Thymus (tissue), 11 donors: ENCODE data around the gene PRKCB. TPM values are rescaled to one million over a fixed set of nuclear protein-coding genes. Genes with fewer than 3 reads are reported as not detected.

ENCODE experiments used
- DNase-seq, 9 donors: peaks; one replicate each; pipeline ENCODE4 v3.0.0-alpha.2; 2013; ENCODE audit warnings: low spot score in 9 of 9, low read depth in 6 of 9, missing footprints in 1 of 9
- H3K27ac ChIP-seq, 2 donors: one replicate each; pipeline ENCODE4 v1.5.1; 2013; ENCODE audit warnings: control low read depth in 1 of 2, low read depth in 1 of 2, low read length in 1 of 2, mild to moderate bottlenecking in 1 of 2, moderate library complexity in 1 of 2
- H3K27me3 ChIP-seq, 2 donors: one replicate each; pipeline ENCODE4 v1.5.1; 2013; ENCODE audit warnings: low read length in 1 of 2; ENCODE audit not compliant: control insufficient read depth in 2 of 2, insufficient read depth in 1 of 2
- H3K36me3 ChIP-seq, 2 donors: one replicate each; pipeline ENCODE4 v1.5.1; 2013; ENCODE audit warnings: low read length in 1 of 2, mild to moderate bottlenecking in 1 of 2, moderate library complexity in 1 of 2; ENCODE audit not compliant: control insufficient read depth in 2 of 2, insufficient read depth in 2 of 2
- H3K4me1 ChIP-seq, 2 donors: one replicate each; pipeline ENCODE4 v1.5.1; 2013; ENCODE audit warnings: low read length in 2 of 2; ENCODE audit not compliant: control insufficient read depth in 2 of 2, insufficient read depth in 2 of 2
- H3K4me3 ChIP-seq, 2 donors: one replicate each; pipeline ENCODE4 v1.5.1; 2013; ENCODE audit warnings: low read length in 2 of 2, control low read depth in 1 of 2, mild to moderate bottlenecking in 1 of 2
- H3K9me3 ChIP-seq, 2 donors: one replicate each; pipeline ENCODE4 v1.5.1; 2013; ENCODE audit warnings: low read length in 1 of 2, mild to moderate bottlenecking in 1 of 2; ENCODE audit not compliant: control insufficient read depth in 2 of 2, insufficient read depth in 1 of 2
- WGBS: extraction: QIAGEN DNeasy Blood & Tissue Kit; methylation state at CpG from one replicate; pipeline ENCODE4 v1.1.7; 2013; 5-methylcytosine and 5-hydroxymethylcytosine counted together
- polyA plus RNA-seq: library from polyadenylated mRNA; stranded (reverse); fragments of 200-250 nt; gene quantifications from one replicate; pipeline ENCODE4 v1.2.3, GENCODE V29; 2013
- total RNA-seq: library from RNA; stranded (reverse); fragments of 120-200 nt; gene quantifications from one replicate; pipeline ENCODE4 v1.2.4, GENCODE V29; 2013
- donor health status: healthy.

The PRKCB gene
- total and polyA plus RNA-seq, 2 donors: 21.9 to 57.4 TPM

DNA sequence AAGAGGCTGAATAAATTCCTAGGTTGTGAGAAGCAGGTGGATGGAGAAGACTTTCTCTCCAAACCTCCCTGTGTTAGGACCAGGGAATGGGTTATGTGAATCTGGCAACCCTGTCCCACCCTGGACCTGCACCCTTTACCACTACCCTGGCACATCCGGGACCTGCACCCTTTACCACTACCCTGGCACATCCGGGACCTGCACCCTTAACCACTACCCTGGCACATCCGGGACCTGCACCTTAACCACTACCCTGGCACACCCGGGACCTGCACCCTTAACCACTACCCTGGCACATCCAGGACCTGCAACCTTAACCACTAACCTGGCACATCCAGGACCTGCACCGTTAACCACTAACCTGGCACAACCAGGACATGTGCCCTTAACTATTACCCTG, 213.3 kb downstream of the PRKCB start:
- H3K9me3 ChIP-seq: no peaks in the 10 kb centered on the region
- H3K27ac ChIP-seq: no peak overlapping the region
- no peaks in the 10 kb centered on the region for H3K4me1 ChIP-seq
- H3K27me3 ChIP-seq: no peaks in the 10 kb centered on the region
- no peak for DNase-seq
- H3K36me3 ChIP-seq: peaks cover 11 to 17% of the 10 kb centered on the region in 2 donors
- 94% methylated on average over 5 of the region's 5 CpGs for WGBS
- no peak overlapping the region for H3K4me3 ChIP-seq

DNA sequence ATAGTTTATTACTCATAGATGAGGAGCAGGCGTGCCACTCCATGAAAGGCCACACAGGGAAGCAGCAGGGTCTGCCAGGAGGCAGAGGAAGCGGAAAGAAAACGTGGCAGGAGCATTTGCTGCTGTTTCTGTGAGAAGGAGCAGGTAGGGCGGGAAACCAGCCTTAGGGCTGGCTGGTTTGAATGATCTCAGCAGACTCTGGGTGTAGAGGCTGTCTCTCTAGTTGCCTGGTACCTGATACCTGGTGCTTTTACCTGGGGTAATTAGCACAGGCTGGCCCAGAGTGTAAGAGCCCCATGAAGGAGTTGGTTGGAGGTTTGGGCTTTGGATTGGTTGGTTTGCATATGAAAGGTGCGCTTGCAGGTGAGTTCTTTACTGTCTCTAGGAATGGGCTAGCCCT, 215.3 kb downstream of the PRKCB start:
- DNase-seq: no peak
- Histone ChIP-seq H3K4me3 (no peak overlapping the region), H3K27ac (no peak overlapping the region), H3K36me3 (peaks cover 8 to 9% of the 10 kb centered on the region in 2 donors), H3K9me3 (no peaks in the 10 kb centered on the region), H3K27me3 (no peaks in the 10 kb centered on the region), H3K4me1 (no peaks in the 10 kb centered on the region)
- WGBS: 97% methylated on average over 5 of the region's 5 CpGs

DNA sequence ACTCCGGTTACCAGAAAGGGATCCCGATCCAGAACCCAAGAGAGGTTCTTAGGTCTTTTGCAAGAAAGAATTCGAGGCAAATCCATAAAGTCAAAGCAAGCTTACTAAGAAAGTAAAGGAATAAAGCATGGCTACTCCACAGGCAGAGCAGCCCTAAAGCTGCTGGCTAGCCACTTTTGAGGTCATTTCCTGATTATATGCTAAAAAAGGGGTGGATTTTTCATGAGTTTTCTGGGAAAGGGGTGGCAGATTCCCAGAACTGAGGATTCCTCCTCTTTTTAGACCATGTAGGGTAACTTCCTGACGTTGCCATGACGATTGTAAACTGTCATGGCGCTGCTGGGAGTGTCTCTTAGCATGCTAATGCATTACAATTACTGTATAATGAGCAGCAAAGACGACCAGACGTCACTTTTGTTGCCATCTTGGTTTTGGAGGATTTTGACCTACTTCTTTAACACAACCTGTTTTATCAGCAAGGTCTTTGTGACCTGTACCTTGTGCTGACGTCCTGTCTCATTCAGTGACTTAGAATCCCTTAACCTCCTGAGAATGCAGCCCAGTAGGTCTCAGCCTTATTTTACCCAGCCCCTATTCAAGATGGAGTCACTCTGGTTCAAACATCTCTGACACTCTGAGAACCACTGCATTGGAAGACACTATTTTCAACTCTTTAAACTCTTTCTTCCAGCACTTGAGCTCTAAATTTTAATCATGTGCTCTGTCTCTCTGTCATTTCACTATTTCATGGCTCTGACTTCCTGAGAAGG, 216.7 kb downstream of the PRKCB start:
- H3K9me3 ChIP-seq: no peaks in the 10 kb centered on the region
- no peak overlapping the region for H3K27ac ChIP-seq
- WGBS: 90% methylated on average over 9 of the region's 9 CpGs
- H3K27me3 ChIP-seq: no peaks in the 10 kb centered on the region
- H3K36me3 ChIP-seq: peaks cover 7 to 14% of the 10 kb centered on the region in 2 donors
- H3K4me1 ChIP-seq: no peaks in the 10 kb centered on the region
- DNase-seq: no peak
- no peak overlapping the region for H3K4me3 ChIP-seq

DNA sequence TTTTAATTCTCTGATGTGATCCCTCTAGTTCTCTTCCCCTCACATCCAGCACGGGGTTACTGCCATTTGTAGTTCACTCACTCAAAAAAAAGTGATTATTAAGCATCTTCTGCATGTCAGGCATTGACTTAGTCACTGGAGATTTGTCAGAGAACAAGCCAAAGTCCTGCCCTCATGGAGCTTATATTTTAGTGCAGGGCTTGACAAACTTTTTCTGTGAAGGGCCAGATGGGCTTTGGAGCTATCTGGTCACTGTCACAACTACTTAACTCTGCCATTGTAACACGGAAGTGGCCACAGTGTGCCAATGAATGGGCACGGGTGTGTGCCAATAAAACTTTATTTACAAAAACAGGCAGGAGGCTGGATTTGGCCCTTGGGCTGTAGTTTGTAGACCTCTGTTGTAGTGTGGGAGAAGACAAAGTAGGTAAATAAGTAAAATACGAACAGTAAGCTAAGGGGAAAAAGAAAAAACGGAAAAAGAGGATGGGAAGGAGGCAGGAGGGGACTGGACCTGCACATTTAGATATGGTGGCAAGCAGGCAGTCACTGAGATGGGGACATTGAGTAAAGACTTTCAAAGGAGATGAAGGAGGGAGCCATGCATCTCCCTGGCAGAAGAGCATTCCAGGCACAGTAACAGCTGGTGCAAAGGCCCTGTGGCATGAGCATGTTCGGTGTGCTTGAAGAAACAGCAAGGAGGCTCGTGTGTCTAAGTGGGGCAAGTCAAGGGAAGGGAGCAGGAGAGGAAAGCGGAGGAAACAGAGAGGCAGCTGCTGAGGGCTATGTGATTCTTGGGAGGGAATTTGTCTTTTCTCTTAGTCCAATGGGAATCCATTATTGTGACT, 217.5 kb downstream of the PRKCB start:
- H3K9me3 ChIP-seq: no peaks in the 10 kb centered on the region
- peaks cover 3 to 14% of the 10 kb centered on the region in 2 donors for H3K36me3 ChIP-seq
- no peak for DNase-seq
- WGBS: 98% methylated on average over 8 of the region's 8 CpGs
- H3K4me1 ChIP-seq: no peaks in the 10 kb centered on the region
- no peak overlapping the region for H3K4me3 ChIP-seq
- H3K27ac ChIP-seq: no peak overlapping the region
- H3K27me3 ChIP-seq: no peaks in the 10 kb centered on the region

DNA sequence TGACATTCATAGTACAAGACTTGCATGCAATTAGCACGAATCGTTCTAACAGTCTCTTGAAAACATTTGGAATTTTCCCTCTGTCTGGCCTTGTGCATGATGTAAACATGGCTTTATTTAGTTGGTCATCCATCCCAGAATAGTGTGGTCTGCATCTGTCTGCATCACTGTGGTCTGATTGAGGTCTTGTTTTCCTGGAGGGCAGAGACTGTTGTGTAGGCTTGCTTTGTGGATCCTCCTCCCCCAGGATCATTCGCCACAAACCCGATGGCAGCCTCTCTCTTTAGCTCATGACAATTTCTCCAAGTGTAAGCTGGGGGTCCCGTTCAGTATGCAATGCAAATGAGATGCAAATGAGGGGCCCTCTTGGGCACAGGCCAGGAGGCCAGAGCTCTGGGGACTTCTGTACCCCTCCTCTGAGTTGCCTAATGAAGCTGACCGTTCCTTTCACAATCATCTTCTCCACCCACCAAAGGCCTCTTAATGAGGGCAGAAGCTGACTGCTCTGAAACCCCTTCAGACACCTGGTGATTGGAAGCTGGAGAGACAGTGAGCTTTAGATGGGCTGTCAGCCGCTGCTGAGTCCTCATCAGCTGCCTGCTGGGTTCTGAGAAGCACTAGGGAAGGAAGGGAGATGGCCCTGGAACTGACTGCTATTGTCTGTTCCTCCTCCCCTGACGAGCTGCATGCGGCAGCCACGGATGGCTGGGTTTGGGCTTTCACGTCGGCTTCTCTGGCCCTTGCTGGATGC, 219.1 kb downstream of the PRKCB start:
- Histone ChIP-seq H3K9me3 (no peaks in the 10 kb centered on the region), H3K27ac (no peak overlapping the region), H3K4me3 (no peak overlapping the region), H3K36me3 (peaks cover 3 to 14% of the 10 kb centered on the region in 2 donors), H3K27me3 (no peaks in the 10 kb centered on the region), H3K4me1 (no peaks in the 10 kb centered on the region)
- WGBS: 93% methylated on average over 12 of the region's 12 CpGs
- no peak for DNase-seq

DNA sequence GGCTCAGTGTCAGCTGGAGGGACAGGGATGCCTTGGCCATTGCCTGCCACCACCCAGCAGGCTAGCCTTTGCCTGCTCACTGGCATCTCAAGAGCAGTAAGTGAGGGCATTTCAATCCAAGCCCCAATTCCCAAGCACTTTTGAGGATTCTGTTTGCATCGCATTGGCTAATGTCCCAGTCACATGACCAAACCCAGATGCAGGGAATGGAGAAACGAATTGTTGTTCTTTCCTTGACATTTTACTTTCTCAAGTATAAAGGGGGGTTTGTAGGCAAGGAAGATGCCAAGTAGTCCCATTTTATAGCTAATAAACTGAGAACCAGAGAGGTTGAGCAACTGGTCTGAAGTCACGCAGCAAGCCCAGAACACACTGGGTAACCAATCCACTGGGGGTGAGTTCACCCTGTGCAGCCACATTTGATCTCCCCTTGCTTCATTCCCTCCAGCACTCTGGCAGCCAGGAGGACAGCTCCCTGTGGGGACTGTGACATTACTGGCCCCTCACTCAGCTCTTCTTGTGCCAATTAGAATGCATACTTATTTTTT, 226.6 kb downstream of the PRKCB start:
- 84% methylated on average over 3 of the region's 3 CpGs for WGBS
- H3K36me3 ChIP-seq: peaks cover 5 to 14% of the 10 kb centered on the region in 2 donors
- H3K9me3 ChIP-seq: no peaks in the 10 kb centered on the region
- no peaks in the 10 kb centered on the region for H3K4me1 ChIP-seq
- no peak for DNase-seq
- H3K27ac ChIP-seq: no peak overlapping the region
- H3K27me3 ChIP-seq: no peaks in the 10 kb centered on the region
- H3K4me3 ChIP-seq: no peak overlapping the region

DNA sequence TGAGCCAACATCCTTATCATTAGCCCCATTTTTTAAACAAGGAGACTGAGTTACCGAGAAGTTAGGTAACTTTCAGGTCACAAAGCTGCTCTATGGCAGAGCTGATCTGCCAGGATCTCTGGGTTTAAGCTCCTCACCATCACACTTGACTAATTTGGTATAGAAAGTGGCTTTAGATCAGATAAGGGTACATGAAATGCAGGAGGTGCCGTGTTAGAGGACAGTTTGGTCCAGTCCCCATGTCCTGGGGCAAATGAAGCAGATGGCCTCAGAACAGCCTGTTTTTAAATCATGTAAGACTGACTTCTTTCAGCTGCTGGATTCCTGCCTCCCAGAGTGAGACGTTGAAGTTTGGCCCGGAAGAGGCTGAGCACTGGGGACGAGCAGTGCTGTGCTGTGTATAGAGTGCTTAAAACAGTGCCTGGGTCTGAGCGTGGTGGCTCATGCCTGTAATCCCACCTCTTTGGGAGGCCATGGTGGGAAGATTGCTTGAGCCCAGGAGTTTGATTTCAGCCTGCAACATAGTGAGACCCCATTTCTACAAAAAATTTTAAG, 233.3 kb downstream of the PRKCB start:
- Histone ChIP-seq H3K27me3 (no peaks in the 10 kb centered on the region), H3K27ac (no peak overlapping the region), H3K36me3 (peaks cover 2 to 3% of the 10 kb centered on the region in 2 donors), H3K4me1 (peaks cover 0 to 6% of the 10 kb centered on the region in 2 donors), H3K9me3 (no peaks in the 10 kb centered on the region), H3K4me3 (no peak overlapping the region)
- over 99% methylated on average over 6 of the region's 6 CpGs for WGBS
- DNase-seq: no peak

DNA sequence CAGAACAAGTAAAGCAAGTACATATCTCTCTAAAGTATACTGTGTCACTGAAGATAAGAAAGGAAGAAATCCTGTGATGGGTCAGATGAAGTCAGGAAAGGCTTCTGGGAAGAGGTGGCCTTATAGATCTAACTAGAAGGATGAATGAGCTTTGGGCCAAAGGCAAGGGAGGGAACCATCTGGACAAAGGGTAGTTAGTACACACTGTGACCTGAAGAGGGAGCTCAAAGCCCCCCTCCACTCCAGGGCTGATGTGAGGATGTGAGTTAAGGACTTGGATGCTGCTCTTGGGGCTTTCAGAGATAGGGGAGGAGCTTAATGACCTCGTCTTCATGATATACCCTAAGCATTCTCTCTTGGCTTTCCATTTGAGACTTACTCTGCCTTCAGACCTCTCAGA, 235.1 kb downstream of the PRKCB start:
- Histone ChIP-seq H3K9me3 (no peaks in the 10 kb centered on the region), H3K27ac (no peak overlapping the region), H3K4me3 (no peak overlapping the region), H3K4me1 (peaks cover 0 to 6% of the 10 kb centered on the region in 2 donors), H3K36me3 (peaks cover 3 to 4% of the 10 kb centered on the region in 2 donors), H3K27me3 (no peaks in the 10 kb centered on the region)
- WGBS: 82% methylated on average over 1 of the region's 1 CpG
- DNase-seq: peak in 6 of 9 donors; percentile 9 to 49 (median 17)
